Measurements from ENCODE around the gene DIPK1B.

DIPK1B gene

DNA sequence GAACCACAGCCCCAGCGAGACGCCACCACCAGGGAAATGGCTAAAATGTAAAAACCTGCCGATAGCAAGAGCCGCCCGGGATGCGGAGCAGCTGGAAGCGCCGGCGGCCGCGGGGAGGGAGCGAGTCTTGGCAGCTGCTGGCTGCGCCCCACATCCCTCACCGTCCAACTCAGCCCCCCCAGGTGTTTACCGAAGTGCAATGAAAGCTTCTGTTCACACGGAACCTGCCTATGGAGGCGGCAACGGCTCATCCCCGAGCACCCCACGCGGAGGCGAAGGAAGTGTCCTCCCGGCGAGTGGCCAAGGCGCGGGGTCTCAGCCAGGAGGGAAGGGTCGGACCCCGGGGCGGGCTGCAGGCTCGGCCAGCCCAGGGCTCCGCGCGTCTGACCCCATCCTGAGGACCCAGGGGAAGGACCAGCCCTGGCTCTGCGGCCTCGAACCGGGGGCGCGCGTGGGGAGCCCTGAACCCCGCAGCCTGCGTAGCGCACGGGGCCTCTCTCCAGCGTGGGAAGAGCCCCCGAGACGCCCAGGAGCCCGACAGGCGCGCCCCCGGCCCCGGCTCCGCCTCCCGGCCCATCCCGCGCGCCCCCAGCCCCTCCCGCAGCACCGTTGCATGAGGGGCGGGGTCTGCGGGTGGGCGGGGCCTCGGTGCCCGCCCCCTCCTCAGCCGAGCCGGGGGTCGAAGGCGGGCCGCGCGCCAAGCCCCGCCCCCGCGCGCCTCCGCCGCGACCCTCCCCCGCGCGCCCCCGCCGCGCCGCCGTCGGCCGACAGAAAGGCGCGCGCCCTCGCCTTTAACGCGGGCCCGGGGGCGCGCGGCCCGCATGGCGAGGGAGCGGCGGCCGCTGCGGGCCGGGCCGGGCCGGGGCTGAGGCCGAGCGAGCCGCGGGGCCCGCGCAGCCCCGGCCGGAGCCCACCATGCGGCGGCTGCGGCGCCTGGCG lies at the start of gene DIPK1B:
DIPK1B (plus strand) TSS at position 822 of the 939 bp plus-strand sequence; CDS start at position 916, 94 bp downstream.
- DNase-seq = no peak

GRCh38 chr9:136662656-136663581 lies 49.5 kb upstream of the DIPK1B start, which contains the start of gene EGFL7:
TSS of gene EGFL7 (plus strand) at chr9:136662916. CDS start at chr9:136668283, 5,367 bp downstream.
- no peak for DNase-seq

GRCh38 chr9:136664000-136664915 lies 48.1 kb upstream of the DIPK1B start:
- no peak for DNase-seq

DNA sequence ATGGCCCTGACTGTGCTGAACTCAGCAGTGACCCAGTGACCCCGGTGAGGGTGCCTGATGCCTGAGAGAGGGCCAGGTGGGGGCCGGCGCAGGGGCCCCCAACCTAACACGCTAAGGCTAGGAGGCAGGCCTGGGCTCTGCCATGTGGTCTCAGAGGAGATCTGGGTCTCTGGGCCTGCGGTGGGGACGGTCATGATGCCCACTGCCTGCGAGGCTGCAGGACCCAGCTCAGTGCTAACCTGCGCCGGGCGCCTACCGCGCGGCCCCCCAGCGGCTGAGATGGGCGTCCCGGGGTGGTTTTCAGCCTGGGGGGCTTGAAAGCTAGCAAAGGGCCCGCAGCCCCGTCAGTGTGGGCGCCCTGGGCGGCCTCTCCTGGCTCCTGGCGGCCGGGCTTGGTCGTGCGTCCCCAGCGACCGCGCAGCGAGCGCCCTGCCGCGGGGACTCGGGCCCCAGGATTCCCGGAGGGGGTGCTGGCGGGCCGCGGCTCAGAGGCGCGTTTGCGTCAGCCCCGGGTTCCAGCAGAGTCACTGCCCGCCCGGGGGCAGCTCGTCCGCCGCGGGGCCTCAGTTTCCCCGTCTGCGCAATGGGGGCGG lies 47.2 kb upstream of the DIPK1B start:
- DNase-seq = peak in 1 of 2 donors; percentile 10

GRCh38 chr9:136665704-136666371 lies 46.5 kb upstream of the DIPK1B start:
- peak in 1 of 2 donors; percentile 21 for DNase-seq

DNA sequence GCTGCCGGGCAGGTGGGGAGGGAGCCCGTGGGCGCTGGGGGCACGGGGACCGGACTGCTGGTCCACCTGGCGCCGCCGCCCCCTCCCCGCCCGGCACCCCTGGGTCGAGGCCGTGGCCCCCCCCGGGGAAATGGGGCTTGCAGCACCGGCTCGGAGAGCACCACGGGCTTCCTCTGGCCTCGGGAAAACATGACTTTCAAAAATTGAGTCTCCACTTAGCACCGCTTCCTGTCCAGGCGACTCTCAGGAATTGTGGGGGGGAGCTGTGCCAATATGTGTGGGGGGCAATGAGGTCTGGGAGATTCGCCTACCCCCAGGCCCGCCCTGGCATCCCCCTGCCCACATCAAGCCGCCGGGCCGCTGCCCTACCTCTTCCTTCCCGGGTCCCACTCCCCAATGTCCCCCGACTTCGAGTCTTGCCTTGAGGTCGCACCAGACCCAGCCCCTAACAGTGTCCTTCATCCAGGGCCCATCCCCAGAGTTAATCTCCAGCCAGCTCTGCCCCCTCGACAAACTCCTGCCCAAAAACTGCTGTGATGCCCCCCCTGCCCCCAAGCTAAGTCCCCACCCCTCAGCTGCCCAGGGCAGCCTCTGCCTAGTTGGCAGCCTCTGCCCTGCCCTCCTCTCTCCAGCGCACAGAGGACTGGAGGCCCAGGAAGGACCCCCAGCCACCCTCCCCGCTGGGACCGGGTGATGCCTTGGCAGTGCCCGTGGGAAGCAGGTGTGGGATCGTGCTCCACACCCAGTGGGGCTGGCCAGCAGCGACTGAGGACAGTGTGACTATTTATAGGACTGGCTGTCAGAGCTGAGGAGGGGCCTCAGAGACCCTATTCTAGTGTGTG lies 45.8 kb upstream of the DIPK1B start:
- DNase-seq = no peak

DNA sequence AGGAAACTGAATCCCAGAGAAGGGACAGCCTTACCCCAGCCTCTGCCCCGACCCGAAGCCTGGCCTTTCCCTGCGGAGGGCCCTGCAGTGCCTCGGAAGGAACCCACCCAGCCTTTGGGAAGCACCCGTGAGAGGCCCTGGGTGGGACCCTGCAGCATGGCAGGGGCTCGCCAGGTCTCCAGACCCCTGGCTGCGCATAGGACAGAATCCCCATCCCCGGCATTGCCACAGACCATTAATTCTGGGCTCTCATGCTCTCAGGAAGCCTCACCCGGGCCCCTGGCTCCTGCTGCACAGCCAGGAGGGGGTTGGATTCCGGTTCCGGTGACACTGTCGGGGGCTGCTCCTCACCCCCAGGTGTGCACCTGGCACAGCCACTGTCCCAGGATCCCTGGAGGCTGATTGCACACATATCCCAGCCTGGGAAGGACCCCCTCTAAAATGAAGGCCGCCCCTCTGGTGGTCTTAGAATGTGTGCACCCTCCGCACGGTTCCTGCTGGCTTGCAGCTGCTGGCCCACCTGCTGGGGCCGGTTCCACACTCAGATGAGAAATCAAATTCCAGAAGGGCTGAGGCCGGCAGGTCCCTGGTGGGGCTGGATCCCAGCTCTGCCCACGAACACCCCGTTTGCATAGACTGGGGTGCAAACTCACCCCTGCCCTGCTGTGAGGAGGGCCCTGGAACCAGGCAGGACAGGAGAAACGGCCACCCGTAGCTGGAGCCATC lies 45.0 kb upstream of the DIPK1B start:
- no peak for DNase-seq

- no peak for DNase-seq
Observed at GRCh38 chr9:136667940-136668760, 44.2 kb upstream of the DIPK1B start.

DNA sequence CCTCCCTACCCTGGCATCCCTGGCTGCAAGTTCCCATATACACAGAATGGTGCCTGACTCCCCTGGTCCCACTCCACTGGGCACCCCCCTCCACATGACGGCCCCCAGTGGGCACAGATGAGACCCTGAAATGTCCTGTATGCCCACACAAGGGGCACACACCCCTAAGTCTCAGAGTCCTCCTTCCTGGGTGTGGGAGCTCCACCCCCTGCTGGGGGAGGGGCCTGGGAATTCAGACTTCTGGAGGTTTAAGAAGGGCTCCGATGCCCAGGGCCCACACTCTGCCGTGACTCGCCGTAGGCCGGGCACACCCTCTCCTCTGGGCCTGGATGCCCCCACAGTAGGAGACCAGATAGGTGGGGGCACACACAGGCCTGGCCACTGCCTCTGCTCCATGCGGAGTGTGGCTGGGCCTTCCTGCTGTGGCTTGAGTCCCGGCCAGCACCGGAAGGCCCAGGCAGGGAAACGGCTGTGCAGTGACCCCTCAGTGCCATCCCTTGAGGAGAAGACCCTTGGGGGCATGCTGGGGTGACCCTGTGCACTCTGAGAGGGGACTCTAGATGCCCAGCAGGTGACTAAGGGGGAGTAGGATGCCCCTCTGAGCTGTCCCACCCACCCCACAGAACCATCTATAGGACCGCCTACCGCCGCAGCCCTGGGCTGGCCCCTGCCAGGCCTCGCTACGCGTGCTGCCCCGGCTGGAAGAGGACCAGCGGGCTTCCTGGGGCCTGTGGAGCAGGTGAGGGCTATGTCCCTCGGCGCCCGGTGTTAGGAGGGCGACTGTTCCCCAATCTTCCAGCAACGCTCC lies 43.2 kb upstream of the DIPK1B start:
- DNase-seq = no peak

- no peak for DNase-seq
Observed at GRCh38 chr9:136669791-136670464, 42.4 kb upstream of the DIPK1B start.

DNA sequence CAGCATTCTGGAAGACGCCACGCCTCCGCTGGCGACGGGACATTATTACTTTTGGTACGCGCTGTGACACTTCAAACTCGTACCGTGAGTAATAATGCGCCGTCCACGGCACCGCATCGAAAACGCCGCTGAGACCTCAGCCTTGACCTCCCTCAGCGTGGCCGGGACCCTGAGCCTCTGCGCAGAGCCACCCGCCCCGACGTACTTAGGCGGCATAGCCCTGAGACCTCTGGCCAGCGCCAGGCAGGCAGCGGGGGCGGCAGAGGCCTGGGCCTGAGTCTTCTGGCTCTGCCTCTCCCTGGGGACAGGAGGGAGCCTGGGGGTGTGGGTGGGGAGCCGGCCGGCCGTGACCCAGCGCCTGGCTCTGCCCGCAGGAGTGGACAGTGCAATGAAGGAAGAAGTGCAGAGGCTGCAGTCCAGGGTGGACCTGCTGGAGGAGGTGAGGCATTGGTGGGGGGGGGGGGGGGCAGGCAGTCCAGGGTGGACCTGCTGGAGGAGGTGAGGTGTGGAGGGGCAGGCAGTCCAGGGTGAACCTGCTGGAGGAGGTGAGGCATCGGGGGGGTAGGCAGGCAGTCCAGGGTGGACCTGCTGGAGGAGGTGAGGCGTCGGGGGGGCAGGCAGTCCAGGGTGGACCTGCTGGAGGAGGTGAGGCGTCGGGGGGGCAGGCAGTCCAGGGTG lies 41.7 kb upstream of the DIPK1B start:
- no peak for DNase-seq

- DNase-seq = no peak
Observed at GRCh38 chr9:136671254-136671614, 41.1 kb upstream of the DIPK1B start.

DNA sequence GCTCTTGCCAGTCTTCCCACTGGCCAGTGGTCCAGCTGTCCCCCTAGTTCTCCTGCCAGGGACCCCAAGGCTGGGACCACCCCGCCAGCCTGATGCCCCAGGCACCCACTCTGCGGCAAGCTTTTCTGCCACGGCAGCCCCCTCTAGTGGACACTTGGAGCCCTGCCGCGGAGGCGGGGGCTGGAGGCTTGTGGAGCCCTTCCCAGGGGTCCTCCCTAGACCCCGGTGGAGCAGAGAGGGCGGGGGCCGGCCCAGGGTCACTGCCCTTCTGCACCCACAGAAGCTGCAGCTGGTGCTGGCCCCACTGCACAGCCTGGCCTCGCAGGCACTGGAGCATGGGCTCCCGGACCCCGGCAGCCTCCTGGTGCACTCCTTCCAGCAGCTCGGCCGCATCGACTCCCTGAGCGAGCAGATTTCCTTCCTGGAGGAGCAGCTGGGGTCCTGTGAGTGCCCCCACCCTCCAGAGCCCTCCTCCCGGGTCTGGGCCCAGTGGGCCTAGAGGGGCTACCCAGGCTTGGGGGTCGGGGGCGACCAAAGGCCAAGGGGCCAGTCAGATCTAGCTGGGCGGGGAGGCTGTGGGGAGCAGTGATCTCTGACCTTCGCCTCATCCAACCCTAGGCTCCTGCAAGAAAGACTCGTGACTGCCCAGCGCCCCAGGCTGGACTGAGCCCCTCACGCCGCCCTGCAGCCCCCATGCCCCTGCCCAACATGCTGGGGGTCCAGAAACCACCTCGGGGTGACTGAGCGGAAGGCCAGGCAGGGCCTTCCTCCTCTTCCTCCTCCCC lies 40.5 kb upstream of the DIPK1B start:
- peak; percentile 27 to 36 for DNase-seq

DNA sequence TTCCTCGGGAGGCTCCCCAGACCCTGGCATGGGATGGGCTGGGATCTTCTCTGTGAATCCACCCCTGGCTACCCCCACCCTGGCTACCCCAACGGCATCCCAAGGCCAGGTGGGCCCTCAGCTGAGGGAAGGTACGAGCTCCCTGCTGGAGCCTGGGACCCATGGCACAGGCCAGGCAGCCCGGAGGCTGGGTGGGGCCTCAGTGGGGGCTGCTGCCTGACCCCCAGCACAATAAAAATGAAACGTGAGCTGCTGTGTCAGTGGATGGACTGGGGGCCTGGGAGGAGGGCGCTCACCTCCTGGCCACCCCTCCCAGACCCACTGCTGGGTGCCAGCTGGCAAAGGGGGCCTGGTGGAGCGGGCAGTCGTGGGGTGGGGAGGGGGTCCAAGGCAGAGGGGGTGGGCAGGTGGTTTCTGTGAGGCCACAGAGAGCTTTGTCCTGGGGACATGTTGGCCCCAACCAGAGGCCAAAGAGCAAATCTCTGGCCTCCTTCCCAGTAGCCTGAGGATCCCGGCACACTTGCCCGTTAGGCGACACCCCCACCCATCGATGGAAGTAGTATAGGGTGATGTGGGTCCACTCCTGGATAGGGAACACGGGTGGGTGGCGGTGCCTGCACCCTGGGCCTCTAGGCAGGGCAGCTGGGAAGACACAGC lies 39.8 kb upstream of the DIPK1B start:
- DNase-seq = no peak
